Muscle layer of duodenum (tissue), 2 donors: ENCODE results near the gene CRTAC1.

Experiments
- H3K27ac ChIP-seq: one replicate; pipeline ENCODE4 v1.7.0; 2013; ENCODE audit warnings: mild to moderate bottlenecking, low read length
- H3K27me3 ChIP-seq: one replicate; pipeline ENCODE4 v1.7.0; 2013; ENCODE audit warnings: low read depth, mild to moderate bottlenecking, control low read depth, low read length
- H3K36me3 ChIP-seq, 2 donors: one replicate each; pipeline ENCODE4 v1.7.0; 2013; ENCODE audit warnings: low read length in 2 of 2, control low read depth in 1 of 2, mild to moderate bottlenecking in 1 of 2; ENCODE audit not compliant: insufficient read depth in 2 of 2, control insufficient read depth in 1 of 2
- H3K4me1 ChIP-seq, 2 donors: one replicate each; pipeline ENCODE4 v1.7.0; 2013; ENCODE audit warnings: low read length in 2 of 2, mild to moderate bottlenecking in 2 of 2, control low read depth in 1 of 2, moderate library complexity in 1 of 2; ENCODE audit not compliant: insufficient read depth in 2 of 2, control insufficient read depth in 1 of 2
- H3K4me3 ChIP-seq, 2 donors: one replicate each; pipeline ENCODE4 v1.7.0; 2013; ENCODE audit warnings: low read length in 2 of 2, low read depth in 1 of 2, mild to moderate bottlenecking in 1 of 2
- H3K9me3 ChIP-seq, 2 donors: one replicate each; pipeline ENCODE4 v1.7.0; 2013; ENCODE audit warnings: low read length in 2 of 2, control low read depth in 1 of 2, mild to moderate bottlenecking in 1 of 2; ENCODE audit not compliant: control insufficient read depth in 1 of 2
- donor health status: healthy.

The CRTAC1 gene

DNA sequence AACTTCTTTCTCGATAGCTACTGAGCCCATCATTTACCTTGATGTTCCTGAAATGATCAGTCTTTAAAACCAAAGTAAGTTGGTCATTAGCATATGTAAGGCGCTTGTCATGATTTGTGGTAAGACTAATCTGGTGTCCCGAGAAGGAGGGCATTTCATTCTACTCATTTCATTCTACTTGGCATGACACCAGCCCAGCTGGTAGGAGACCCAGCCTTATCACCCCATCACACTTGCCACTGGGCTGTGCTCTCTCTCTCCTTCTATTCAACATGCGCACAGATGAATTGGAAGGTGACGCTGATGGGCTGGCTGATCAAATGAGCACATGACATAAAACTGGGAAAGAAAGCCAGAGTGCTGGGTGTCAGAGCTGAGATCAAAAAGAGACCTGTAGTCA, 65.7 kb downstream of the CRTAC1 start:
- H3K9me3 ChIP-seq: no peaks in the 10 kb centered on the region
- no peak overlapping the region for H3K4me3 ChIP-seq
- H3K27me3 ChIP-seq: no peaks in the 10 kb centered on the region
- H3K36me3 ChIP-seq: no peaks in the 10 kb centered on the region
- no peak overlapping the region for H3K27ac ChIP-seq
- H3K4me1 ChIP-seq: no peaks in the 10 kb centered on the region

DNA sequence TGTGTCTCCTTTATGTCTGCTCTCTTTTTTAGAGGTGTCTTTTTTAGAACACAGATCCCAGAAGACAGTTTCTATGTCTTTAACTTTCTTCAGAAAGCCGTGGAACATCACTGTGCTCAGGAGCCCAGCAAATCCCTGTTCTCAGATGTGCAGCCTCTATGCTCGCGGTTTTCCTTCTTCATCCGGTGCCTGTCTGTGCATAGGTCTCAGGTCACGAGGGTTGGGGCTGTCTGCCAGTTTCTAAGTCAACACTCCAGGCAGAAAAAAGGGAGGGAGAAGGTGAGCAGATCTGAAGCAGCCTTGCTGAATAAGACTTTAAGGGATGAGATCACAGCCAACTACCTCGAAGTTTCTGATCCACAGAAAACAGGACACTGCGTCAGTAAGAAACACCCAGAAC, 68.5 kb downstream of the CRTAC1 start:
- Histone ChIP-seq H3K36me3 (no peaks in the 10 kb centered on the region), H3K27ac (no peak overlapping the region), H3K4me1 (no peaks in the 10 kb centered on the region), H3K4me3 (no peak overlapping the region), H3K27me3 (no peaks in the 10 kb centered on the region), H3K9me3 (no peaks in the 10 kb centered on the region)

DNA sequence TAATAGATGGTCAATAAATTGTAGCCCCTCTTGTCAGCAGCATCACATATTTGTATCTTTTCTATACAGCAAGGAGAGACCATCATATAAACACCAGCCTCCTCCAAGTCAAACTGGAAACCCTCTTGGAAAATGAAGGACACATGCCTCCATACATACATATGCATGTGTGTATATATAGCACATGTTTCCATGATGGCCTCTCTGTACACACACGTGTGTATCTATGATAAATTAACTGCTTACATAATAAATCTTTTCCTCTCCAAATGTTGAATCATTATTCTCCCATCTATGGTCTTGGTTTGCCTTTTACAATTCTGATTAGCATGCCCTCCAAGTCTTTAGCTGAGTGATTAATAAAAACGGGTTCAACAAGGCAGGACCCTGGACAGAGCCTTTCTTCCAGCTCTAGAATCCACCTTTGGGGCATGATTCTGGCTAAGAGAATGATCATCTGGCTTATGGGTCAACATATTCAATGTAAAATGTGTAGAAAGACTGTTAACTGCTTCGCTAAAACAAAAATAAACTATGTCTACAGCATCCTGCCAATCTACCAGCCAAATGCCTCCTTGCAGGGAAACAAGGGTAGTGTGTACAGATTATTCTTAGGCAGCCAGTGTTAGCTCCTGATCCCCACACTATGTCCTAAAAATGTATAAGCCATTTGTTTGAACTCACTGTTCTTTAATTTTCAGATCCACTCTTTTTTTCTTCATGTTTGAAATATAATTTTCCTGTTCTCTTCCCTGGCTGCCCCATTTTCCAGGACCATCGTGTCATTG, 70.0 kb downstream of the CRTAC1 start:
- H3K9me3 ChIP-seq: no peaks in the 10 kb centered on the region
- H3K4me1 ChIP-seq: no peaks in the 10 kb centered on the region
- no peak overlapping the region for H3K4me3 ChIP-seq
- no peaks in the 10 kb centered on the region for H3K27me3 ChIP-seq
- H3K27ac ChIP-seq: no peak overlapping the region
- H3K36me3 ChIP-seq: no peaks in the 10 kb centered on the region

DNA sequence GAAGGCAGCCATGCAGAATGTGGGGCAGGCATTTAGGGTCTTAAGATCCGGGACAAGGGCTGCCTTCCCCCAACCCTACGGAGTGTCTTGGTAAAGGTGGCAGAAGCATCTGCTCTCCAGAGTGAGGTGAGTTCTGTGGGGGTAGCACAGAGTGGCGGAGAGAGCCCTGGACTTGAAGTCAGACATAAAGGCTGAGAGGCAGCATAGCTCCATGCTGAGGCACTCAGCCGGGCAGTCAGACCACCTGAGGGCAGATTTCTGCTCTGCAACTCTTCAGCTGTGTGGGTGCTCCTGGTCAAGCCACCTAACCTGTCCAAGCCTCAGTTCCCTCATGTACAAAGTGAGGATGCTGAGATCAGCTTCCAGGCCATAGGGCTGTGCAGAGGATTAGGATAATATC, 81.0 kb downstream of the CRTAC1 start:
- H3K4me1 ChIP-seq: no peaks in the 10 kb centered on the region
- H3K9me3 ChIP-seq: peaks cover 0 to 7% of the 10 kb centered on the region in 2 donors
- no peak overlapping the region for H3K4me3 ChIP-seq
- H3K36me3 ChIP-seq: no peaks in the 10 kb centered on the region
- no peaks in the 10 kb centered on the region for H3K27me3 ChIP-seq
- H3K27ac ChIP-seq: no peak overlapping the region

DNA sequence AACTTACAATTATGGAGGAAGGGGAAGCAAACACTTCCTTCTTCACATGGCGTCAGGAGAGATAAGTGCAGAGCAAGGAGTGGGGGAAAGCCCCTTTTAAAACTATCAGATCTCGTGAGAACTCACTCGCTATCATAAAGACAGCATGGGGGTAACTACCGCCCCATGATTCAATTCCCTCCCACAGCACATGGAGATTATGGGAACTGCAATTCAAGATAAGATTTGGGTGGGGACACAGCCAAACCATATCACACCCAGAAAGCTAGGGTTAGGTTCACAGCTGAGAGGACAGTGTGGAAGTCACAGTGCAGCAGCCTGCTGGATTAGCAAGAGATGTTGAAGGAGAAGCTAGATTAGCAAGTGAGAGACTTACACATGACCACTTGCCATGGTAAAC, 81.6 kb downstream of the CRTAC1 start:
- Histone ChIP-seq H3K36me3 (no peaks in the 10 kb centered on the region), H3K4me1 (no peaks in the 10 kb centered on the region), H3K4me3 (no peak overlapping the region), H3K27ac (no peak overlapping the region), H3K27me3 (no peaks in the 10 kb centered on the region), H3K9me3 (peaks cover 0 to 8% of the 10 kb centered on the region in 2 donors)

DNA sequence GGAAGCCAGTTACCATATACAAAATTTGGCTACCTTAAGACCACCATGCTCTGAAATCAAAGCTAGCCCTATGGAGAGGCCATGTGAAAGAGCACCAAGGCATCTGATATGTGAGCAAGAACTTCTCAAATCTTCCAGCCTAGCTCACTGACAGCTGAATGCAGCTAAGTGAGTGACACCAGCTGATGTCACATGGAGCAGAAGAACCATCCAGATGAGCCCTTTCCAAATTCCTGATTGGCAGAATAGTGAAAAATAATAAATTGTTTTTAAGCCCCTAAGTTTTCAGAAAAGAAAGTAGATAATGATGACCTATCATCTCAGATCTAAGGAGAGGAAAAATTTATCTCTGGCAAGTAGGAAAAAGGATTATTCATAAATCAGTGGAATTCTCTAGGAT, 85.6 kb downstream of the CRTAC1 start:
- Histone ChIP-seq H3K36me3 (no peaks in the 10 kb centered on the region), H3K9me3 (peaks cover 0 to 8% of the 10 kb centered on the region in 2 donors), H3K27ac (no peak overlapping the region), H3K4me3 (no peak overlapping the region), H3K4me1 (no peaks in the 10 kb centered on the region), H3K27me3 (no peaks in the 10 kb centered on the region)

DNA sequence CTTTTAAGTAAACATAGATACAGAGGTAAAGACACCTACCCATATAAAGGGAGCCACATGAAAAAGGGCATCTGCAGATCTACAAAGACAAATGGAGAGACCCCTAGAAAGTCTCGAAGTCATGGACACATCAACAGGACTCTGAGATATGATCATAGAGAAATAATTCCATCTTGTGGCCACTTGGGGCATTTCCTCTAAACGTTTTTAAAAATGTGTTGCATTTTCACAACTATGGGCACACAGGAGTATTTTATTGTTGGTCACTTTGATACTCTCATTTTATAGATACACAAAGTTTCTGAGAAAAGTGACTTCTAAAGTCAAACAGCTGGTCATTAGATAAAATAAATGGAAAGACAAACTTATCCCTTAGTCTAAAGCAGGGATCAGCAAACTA, 87.1 kb downstream of the CRTAC1 start:
- Histone ChIP-seq H3K27me3 (no peaks in the 10 kb centered on the region), H3K4me3 (no peak overlapping the region), H3K4me1 (no peaks in the 10 kb centered on the region), H3K36me3 (no peaks in the 10 kb centered on the region), H3K9me3 (peaks cover 0 to 8% of the 10 kb centered on the region in 2 donors), H3K27ac (no peak overlapping the region)

DNA sequence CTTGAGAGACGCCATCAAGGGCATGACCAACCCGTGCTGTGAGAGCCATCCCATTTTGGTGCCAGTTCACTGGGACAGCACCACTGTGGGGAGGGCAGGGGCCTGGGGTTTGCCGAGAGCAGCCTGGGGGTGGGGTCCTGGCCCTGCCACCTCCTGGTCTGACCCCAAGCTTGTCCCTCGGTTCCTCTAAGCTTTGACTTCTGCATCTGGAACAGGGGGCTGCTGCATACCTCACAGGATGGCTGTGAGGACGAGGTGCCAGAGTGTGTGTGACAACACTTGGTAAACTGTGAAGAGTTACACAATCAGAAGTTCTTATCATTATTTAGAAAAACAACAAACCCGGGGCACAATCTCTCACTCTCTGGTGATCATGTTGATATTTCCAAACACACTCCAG, 89.9 kb downstream of the CRTAC1 start:
- no peak overlapping the region for H3K27ac ChIP-seq
- H3K4me1 ChIP-seq: no peaks in the 10 kb centered on the region
- no peak overlapping the region for H3K4me3 ChIP-seq
- H3K36me3 ChIP-seq: no peaks in the 10 kb centered on the region
- H3K9me3 ChIP-seq: peaks cover 0 to 8% of the 10 kb centered on the region in 2 donors
- H3K27me3 ChIP-seq: no peaks in the 10 kb centered on the region

DNA sequence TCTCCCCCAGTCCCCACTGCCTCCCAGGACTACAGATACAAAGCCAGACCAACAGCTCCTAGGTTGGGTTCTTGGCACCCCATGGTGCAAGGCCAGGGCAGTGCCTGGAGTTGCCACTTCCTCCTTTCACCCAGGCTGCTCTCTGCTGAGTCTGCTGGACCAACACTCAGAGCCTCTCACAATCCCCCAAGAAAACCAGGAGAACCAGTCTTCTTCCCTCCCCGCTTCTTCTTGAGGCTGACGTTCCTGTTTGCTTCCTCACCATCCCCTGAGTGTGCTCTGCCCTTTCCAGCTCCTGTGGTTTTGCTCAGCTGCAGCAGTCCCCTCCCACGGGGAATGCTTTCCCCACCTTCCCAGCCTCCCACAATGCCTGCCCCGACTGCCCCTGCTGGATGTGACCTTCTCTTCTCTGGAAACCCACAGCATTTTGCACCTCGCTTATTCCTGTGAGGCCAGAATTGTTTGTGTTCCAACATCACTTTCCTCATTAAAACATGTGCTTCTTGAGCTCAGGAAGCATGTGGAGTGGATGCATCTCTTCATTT, 90.9 kb downstream of the CRTAC1 start:
- Histone ChIP-seq H3K4me1 (no peaks in the 10 kb centered on the region), H3K27ac (no peak overlapping the region), H3K27me3 (no peaks in the 10 kb centered on the region), H3K9me3 (peaks cover 0 to 1% of the 10 kb centered on the region in 2 donors), H3K4me3 (no peak overlapping the region), H3K36me3 (no peaks in the 10 kb centered on the region)

DNA sequence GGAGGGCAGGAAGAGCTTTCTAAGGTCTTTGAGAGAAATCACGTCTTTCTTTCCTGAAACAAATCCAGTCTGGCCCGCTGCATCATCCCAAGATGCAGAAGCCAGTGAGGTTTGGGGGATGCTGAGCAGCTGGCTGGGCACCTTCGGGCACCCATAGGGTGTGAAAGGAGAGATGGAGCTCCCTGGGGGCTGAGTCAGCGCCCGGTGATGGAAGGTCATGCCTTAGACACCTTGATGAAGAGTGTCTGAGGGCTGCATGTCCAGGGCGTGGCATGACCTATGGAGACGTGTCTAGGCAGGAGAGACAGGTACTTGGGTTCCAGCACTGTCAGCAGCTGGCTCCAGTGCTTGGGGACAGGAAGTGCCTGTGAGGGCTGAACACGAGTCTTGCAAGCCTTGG, 92.5 kb downstream of the CRTAC1 start:
- Histone ChIP-seq H3K9me3 (no peaks in the 10 kb centered on the region), H3K27ac (no peak overlapping the region), H3K27me3 (no peaks in the 10 kb centered on the region), H3K4me3 (no peak overlapping the region), H3K36me3 (no peaks in the 10 kb centered on the region), H3K4me1 (no peaks in the 10 kb centered on the region)

DNA sequence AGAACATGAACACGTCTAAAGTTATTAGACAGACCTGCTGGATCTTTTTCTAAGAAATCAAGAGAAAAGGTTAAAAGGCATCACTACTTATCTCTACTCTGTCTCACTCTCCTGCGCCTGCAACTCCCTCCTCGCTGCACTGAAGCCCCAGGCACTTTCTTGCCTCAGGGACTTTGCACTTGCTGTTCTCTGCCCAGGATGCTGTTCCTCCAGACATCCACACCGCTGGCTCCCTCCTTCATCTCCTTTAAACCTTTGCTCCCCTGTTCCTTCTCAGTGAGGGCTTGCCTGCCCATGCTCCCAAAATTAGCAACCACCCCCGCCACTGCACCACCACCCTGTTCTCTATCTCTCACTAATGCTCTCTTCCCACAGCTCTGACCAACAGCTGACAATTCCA, 93.4 kb downstream of the CRTAC1 start:
- Histone ChIP-seq H3K9me3 (no peaks in the 10 kb centered on the region), H3K27me3 (no peaks in the 10 kb centered on the region), H3K36me3 (no peaks in the 10 kb centered on the region), H3K4me3 (no peak overlapping the region), H3K4me1 (no peaks in the 10 kb centered on the region), H3K27ac (no peak overlapping the region)

DNA sequence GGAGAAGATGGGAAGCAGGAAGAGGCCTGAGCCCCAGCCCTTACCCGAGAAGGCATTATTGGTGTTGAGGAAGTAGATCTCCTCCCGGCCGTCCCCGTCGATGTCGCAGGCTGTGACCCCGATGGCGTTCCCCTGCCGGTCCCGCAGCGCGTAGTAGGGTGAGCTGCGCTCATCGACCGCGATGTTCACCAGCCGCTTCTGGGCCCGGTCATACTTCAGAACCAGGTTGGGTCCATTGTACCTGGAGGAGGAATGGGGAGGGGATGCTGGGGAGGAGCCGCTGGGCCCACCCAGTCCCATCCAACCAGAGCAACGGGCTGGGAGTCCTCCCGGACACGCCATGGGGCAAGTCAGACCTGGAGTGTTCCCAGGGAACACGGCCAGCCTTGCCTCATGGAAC, 94.3 kb downstream of the CRTAC1 start:
- Histone ChIP-seq H3K36me3 (no peaks in the 10 kb centered on the region), H3K27me3 (no peaks in the 10 kb centered on the region), H3K4me1 (no peaks in the 10 kb centered on the region), H3K4me3 (no peak overlapping the region), H3K9me3 (no peaks in the 10 kb centered on the region), H3K27ac (no peak overlapping the region)
